ENCODE measurements around the gene FBXO22.

GRCh38 chr15:75895731-75896130, 7.9 kb upstream of the FBXO22 start:
- TF ChIP-seq POLR2A (IDR thresholded peaks at IDR 0.05) (no peak), CTCF (IDR thresholded peaks at IDR 0.05) (no peak), POLR2AphosphoS5 (IDR thresholded peaks at IDR 0.05) (no peak), EP300 (IDR thresholded peaks at IDR 0.05) (no peak)
